ENCODE data around the gene APC2.
A peak's percentile ranks its signal among the peaks of the same experiment; 100 is the strongest.

Gene APC2

DNA sequence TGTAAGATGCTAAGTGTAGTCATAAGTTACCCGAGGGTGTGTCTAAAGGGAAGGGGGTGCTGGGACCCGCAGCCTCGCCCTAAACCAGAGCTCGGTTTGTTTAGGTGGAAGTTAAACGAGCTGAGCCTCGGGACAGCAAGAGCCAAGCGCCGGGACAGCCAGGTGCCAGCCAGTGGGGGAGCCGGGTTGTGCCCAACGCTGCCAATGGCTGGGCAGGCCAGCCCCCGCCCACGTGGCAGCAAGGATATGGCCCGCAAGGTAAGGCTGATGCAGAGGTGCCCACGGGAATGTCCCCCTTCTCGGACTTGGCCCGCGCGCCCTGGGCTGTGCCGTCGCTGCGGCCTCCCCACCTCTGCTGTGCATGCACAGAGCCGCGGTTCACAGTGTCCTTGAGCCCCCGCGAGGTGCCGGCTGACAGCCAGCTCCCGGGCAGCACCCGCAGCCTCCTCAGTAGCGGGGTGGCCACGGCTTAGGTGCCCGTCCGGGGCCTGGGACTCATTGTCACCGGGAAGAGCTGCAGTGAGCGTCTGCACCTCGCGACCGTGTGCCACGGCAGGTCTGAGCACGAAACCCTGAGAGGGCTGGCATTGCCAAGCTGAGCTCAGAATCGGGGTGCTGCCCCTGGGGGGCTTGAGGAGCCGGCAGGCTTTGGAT is 21.1 kb upstream of the APC2 start:
- DNase-seq (ENCODE audit: low read depth, low spot score) = no peak

GRCh38 chr19:1429750-1430149 is 20.2 kb upstream of the APC2 start:
- no peak for DNase-seq (ENCODE audit: low read depth, low spot score)

- DNase-seq (ENCODE audit: low read depth, low spot score) = no peak
Observed at GRCh38 chr19:1430246-1430645, 19.7 kb upstream of the APC2 start.

GRCh38 chr19:1431759-1432506 is 18.0 kb upstream of the APC2 start:
- no peak for DNase-seq (ENCODE audit: low read depth, low spot score)

GRCh38 chr19:1432507-1432887 is 17.4 kb upstream of the APC2 start:
- no peak for DNase-seq (ENCODE audit: low read depth, low spot score)

DNA sequence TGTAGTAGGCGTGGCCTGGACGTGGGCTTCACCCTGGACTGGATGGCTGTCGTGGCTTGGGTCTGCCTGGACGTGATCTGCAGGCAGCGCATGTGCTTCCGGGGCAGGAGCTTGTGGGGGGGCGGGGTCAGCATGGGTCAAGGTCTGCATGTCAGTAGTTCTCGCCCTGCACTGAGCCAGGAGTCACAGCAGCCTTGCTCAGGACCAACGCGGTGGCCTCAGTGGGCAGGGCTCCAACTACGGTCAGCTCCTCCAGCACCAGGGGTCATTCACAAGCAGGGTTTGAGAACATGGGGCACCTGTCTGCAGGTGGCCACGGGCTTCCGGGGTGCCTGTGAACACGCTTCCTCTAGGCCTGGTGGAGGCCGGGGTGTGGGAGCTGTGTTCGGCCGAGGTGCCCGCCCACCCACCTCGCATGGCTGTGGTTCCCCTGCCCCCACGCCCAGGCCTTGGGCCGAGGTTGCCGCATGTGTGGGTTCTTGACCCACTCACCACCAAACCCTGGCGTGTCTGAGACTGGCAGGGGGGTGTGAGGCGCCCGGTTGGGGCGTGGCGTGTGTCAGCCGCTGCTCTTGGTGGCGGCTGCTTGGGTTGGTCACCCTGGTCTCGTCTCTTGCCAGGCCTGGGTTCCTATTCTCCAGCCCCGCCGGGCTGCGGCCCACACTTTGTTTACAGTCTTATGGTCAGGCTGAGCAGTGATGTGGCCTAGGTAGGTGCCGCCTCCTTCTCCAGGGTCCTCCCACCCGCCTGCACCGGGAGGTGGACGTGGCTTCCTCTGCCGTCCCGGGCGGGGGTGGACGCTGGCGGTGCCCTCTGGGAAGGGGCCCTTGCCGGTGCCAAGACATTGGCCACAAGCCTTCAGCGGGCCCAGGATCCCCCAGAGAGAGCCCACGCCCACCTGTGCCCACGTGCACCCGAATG is 16.5 kb upstream of the APC2 start:
- DNase-seq (ENCODE audit: low read depth, low spot score) = no peak

DNA sequence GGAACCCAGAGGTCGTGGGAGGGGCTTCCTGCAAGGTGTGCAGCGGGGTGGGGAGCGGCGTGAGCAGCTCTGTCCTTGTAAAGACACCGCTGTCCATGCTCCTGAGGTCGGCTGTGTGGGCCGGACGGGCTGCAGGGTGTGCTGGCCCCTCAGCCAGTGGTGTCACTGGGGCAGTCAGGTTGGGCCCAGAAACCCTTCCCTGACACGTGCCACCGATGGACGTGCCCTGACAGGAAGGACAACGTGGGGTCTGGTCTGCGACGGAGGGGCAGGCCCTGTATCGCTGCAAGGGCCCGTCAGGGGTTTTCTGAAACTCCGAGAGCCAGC is 15.9 kb upstream of the APC2 start:
- DNase-seq (ENCODE audit: low read depth, low spot score) = no peak

- no peak for DNase-seq (ENCODE audit: low read depth, low spot score)
Observed at GRCh38 chr19:1434577-1435060, 15.3 kb upstream of the APC2 start.

GRCh38 chr19:1435378-1435989 is 14.4 kb upstream of the APC2 start:
- DNase-seq (ENCODE audit: low read depth, low spot score) = no peak

DNA sequence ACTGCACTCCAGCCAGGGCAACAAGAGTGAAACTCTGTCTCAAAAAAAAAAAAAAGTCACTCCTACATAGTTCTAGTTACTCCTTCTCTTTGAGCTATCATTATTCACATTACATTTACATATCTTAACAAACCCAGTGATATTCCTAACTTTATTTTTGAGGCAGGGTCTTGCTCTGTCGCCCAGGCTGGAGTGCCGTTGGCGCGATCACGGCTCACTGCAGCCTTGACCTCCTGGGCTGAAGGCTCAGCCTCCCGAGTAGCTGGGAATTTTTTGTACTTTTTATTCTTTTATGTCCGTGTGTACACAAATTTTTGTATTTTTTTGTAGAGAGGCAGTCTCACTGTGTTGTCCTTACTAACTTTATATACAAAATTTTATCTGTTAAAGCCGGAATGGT is 12.3 kb upstream of the APC2 start:
- DNase-seq (ENCODE audit: low read depth, low spot score) = no peak

- peak; percentile 98 for DNase-seq (ENCODE audit: low read depth, low spot score)
Observed at GRCh38 chr19:1438035-1438932, 11.6 kb upstream of the APC2 start, which contains the start of gene RPS15. RPS15 (plus strand) TSS chr19:1438396; CDS start chr19:1438426, 30 bp downstream.

- DNase-seq (ENCODE audit: low read depth, low spot score) = no peak
Observed at GRCh38 chr19:1438933-1439354, 11.0 kb upstream of the APC2 start.

DNA sequence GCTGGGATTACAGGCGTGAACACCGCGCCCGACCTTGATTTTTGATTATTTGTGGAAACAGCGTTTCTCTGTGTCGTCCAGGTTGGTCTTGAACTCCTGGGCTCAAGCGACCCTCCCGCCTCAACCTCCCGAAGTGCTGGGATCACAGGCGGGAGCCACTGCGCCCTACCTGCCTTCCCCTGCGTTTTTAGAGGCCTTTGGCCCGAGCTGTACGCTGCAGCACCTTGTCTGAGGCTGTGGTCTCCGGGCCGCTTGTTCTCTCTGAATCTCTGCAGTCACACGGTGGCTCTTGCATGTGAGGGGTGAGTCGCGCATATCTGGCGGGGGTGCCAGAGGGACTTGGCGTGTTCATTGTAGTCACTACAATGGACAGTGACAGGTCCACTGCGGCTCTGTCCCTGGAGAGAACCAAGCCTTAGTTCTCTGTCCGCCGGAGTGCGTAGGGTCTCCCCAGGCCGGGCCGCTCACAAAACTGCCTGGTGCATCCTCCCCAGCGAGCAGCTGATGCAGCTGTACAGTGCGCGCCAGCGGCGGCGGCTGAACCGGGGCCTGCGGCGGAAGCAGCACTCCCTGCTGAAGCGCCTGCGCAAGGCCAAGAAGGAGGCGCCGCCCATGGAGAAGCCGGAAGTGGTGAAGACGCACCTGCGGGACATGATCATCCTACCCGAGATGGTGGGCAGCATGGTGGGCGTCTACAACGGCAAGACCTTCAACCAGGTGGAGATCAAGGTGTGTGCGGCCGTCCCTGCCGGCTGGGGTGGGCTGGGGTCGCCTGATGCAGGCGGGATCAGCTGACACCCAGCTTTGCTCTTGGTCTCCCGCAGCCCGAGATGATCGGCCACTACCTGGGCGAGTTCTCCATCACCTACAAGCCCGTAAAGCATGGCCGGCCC is 10.2 kb upstream of the APC2 start:
- peak; percentile 51 for DNase-seq (ENCODE audit: low read depth, low spot score)

GRCh38 chr19:1440418-1440801 is 9.5 kb upstream of the APC2 start:
- DNase-seq (ENCODE audit: low read depth, low spot score) = no peak

GRCh38 chr19:1441022-1441426 is 8.9 kb upstream of the APC2 start:
- DNase-seq (ENCODE audit: low read depth, low spot score) = no peak

- DNase-seq (ENCODE audit: low read depth, low spot score) = no peak
Observed at GRCh38 chr19:1441677-1442438, 8.1 kb upstream of the APC2 start.

DNA sequence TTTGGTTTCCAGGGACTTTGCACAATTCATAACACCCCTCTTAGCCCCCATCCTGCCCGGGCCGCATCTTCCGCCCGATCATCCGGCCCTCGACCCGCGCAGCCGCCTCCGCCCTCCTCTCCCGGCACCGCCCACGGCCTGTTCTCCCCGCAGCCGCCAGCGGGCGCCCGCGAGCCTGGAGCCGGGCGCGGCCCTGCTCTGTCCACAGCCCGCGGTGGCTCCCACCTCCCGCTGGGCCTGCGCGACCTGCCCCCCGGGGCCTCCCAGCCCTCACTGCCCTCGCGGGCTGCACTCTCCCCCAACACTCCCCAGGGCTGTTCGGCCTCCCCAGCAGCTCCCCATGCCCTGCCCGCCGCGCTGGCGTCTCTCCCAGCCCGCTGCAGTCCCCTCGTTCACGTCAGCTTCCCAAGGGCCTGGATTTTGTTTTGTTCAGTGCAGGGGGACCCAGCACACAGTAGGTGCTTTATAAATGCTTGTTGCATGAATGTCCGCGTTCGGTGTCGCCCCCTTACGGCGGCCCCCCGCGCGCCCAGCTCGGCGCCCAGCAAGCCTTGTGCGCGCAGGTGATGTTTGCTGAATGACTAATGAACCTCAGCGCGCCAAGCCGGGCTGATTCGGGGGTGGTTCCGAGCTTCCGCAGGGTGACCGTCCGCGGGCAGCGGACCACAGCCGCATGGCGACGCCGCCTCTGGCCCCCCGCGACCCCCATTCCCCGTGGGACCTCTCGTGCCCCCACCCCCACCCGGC is 4.6 kb upstream of the APC2 start:
- peak; percentile 87 for DNase-seq (ENCODE audit: low read depth, low spot score)

Measured in ELF-1 (cell line).